Glomerular endothelial cell (primary cell): ENCODE data around the gene CCDC157. TPM values are rescaled to one million over a fixed set of nuclear protein-coding genes. Genes with fewer than 3 reads are reported as not detected.
A peak's percentile ranks its signal among the peaks of the same experiment; 100 is the strongest.
"Not testable (repeated sequence)": the region's sequence is repeated elsewhere in the genome, so short reads cannot be mapped to it uniquely, and the experiment has no call there.

Experiments
- DNase-seq: peaks from one replicate; pipeline ENCODE4 v3.0.0-alpha.2; 2011; ENCODE audit warnings: low read depth, low spot score; ENCODE audit errors: extremely low read depth
- total RNA-seq: library from RNA; depleted of rRNA; stranded (reverse); fragments of >200 nt; gene quantifications from 2 replicates; pipeline ENCODE4 v1.2.3, GENCODE V29; 2015

CCDC157 gene
- total RNA-seq, 1 donor from 2014 or later, result 2.5 TPM

DNA sequence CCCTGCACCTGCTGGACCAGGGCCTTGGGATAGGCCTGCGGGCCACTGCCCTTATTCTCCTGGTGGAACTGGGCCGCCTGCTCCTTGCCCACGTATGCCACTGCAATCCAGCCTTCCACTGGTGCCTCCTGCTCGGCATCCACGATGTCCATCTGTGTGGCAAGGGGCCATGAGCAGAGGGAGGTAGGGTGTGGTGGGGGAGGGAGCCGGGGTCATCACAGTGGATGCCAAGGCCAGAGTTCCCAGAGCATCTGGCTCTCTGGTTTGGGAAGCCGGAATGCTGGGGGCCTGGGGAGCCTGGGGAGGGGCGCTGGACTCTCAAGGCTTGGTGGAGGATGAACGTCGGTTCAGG lies 29.8 kb downstream of the CCDC157 start:
- no peak for DNase-seq

DNA sequence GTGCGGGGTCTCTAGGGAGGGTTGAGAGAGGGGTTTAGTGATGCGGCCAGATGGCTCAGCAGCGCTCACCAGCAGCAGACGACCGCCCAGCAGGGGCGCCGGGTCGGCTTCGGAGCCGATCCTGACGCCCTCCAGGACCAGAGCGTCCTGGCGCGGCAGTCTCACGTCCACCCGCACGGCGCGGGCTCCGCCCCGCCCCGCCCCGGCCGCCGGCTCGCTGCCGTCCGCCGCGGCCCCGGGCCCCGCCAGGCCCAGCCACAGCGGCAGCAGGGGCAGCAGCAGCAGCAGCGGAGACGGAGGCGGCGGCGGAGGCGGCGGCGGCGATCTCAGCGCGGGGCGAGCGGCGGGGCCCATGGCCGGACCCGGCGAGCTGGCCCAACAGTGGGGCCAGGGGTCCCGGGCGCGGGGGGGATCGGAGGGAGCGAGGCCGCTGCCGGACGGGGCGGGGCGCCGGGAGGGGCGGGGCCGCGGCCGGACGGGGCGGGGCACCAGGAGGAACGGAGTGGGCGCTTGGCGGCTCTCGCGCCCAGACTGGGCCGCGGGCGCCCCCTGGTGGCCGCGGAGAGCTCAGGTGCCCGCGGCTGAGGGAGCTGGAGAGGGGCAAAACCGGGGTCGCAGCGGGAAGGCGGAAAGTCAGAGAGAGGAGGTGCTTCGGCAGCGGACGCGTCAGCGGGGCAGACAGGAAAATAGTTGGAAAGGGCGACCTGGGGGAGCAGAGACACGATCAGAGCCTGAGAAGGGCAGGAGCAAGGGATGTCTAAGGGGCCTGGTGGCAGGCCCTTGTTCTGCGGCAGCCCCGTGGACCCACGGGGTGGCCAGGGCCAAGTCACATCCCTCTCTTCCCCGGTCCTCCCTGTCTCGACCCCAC lies 30.4 kb downstream of the CCDC157 start, which contains the start of gene RNF215:
TSS of gene RNF215 (minus strand) at position 452 of the 868 bp plus-strand sequence. CDS start at position 354, 98 bp downstream.
- no peak for DNase-seq

DNA sequence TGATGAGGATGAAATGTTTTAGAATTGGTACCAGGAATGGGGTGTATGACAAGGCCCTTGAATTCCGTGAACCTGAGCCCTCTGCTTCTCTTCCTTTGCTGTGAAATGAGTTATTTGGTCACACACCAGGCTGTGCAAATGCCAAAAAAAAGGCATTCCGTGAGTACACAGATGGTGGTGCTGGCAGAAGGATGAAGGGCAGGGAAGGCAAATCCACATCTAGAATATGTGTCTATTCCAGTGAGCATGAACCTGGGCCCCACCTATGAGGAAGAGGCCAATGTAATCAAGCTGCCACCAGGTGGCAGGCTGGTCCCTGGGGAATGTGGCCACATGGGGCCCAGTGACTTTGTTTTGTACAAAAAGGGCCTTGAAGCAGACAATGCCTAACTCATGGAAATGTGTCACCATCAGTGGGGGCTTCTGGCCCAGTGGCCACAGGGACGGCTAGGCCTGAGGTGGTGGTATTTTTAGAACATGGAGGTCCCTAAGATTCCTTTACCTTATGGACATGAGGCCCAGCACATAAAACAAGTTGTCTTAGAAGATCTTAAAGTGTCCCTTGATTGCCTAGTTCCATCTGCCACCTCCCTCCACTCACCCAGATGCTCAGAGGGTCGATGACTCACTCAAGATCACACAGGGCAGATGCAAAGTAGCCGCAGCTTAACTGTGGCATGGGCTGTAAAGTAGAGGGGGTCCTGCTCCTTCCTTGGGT lies 34.3 kb downstream of the CCDC157 start:
- DNase-seq, result peak; percentile 56

DNA sequence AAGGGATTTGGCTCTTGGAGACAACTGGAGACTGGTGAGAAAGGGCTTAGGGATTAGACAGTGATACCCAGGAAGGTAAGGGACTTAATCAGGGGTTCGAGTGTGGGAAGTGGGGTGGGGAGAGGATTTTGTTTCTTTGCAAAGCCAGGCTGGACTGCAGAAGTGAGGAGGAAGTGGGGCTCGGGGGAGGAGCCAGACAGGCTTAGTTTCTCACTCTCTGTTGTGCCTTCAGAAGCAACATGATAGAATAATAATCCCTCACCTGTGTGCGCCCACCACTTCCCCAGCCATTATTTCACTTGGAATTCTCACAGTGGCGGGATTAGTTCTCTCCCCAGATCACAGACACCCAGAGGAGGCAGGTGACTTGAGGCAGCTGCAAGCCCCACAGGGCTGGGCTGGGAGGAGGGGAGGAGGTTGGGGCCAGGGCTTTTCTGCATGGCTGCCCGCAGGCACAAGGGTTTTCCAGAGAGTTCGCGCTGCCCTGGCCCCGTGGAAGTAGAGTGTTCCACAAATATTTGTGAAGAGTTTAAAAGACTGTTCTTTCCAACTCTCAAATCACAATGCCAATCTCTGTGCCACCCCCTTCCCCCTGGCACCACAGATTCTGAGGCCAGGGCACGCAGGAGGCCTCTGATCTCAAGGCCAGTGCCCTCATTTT lies 36.0 kb downstream of the CCDC157 start:
- DNase-seq, result no peak

DNA sequence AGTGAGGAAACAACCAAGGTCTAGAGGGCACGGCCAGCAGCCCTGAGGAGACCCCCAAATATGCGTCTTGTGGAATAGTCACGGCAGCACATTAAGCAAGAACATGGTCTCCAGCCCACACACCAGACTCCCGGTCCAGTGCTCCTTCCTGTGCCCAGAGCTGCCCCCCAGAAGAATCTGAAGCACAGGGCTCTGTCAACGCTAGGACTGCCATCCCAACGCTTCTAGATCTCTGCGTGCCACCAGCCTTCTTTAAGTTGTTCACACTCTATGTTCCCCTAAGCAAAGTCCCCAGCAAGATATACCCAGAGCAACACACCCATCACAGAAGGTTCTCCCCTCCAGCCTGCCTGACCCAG lies 36.5 kb downstream of the CCDC157 start:
- DNase-seq, result no peak

DNA sequence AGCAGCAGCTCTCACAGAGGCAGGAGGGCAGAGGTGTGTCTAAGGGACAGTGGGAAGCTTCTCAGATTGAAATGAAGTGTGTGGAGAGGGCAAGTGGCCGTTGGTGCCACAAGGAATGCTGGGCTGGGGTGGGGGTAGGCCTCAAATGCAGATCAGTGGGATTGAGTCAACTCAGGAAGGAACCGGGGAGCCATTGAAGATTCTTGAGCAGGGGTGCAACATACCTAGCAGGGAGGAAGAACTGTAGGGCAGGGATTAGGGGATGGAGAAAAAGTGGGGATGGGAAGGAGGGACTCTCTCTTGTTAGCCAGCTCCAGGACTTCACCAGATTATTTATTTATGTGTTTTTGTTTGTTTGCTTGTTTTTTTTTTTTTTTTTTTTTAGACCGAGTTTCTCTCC lies 37.1 kb downstream of the CCDC157 start:
- DNase-seq, result no peak

DNA sequence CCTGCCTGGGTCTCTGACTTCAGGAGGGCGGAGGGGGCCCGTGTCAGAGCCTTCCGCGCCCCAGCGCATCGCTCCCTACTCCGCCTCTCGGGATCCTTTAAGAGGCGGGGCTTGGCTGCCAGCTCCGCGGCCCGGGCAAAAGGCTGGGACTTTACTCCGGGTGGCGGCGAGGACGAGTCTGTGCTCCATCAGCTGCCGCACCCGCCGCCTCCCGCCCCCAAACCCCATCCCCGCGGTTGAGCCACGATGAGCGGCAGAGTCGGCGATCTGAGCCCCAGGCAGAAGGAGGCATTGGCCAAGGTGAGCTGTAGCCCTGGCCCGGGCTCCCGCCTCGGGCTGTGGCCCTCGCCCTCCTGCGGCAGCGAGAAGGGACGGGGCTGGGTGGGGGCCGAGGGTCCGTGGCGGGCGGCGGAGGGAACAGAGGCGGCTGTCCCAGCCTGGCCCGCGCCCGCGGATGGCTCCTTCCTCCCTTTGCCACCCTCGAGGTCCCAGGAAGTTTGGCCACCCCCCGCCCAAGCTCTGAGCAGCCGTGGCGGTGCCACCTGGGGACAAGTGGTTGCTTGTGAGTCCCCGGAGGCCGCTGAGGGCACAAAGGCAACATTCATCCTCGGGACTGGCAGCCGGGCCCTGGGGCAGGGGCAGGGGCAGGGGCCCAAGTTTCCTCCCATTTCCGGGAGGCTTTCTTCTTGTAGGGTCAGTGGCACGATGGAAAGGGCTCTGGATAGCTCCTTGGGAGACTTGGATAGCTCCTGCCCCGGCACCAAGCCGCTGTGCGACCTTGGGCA lies 40.3 kb downstream of the CCDC157 start, which contains the start of gene SEC14L2:
TSS of gene SEC14L2 (plus strand) at position 148 of the 785 bp plus-strand sequence. CDS start at position 247, 99 bp downstream.
- DNase-seq, result no peak

DNA sequence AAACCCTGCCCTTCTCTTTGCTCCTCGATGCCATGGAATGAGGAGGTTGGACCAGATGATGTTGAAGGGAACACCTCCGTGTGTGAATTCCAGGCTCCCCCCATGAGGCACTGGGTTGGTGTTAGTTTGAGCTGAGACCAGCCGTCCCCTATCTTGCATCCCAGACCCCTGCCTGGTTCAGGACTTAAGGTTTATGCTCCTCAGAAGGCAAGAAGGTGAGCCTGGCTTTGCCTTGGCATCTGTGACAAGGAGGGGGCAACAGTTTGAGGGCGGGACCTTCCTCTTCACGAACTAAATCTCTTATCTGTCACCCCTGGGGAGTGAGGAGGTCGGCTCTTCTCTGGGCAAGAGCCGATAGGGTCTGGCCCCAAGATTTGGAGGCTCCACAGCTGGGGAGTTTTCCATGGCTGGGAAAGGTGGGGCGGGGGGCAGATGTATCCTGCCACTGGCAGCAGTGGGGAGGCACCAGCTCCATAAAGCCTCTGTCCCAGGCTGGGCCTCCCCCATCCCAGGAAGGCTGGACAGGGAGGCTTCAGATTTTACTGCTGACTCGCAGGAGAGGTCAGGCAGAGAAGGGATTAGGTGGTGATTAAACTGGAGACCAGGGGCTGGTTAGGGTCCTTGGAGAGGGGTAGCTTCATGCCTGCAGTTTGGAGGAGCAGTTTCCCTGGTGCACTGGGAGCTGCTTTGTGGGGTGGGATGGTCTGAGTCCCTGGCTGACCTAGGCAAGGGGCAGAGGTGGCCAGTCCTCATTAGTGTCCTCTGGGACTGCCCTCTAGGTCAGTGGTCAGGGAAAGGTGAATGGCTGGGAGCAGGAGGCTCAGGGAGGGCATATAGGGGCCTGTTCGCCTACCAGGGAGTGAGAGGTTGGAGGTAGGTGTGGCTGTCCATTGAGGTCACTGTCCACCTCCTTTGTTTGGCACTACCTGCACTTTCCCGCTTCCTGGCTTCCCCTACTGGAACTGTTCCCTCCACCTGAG lies 41.1 kb downstream of the CCDC157 start:
- no peak for DNase-seq

DNA sequence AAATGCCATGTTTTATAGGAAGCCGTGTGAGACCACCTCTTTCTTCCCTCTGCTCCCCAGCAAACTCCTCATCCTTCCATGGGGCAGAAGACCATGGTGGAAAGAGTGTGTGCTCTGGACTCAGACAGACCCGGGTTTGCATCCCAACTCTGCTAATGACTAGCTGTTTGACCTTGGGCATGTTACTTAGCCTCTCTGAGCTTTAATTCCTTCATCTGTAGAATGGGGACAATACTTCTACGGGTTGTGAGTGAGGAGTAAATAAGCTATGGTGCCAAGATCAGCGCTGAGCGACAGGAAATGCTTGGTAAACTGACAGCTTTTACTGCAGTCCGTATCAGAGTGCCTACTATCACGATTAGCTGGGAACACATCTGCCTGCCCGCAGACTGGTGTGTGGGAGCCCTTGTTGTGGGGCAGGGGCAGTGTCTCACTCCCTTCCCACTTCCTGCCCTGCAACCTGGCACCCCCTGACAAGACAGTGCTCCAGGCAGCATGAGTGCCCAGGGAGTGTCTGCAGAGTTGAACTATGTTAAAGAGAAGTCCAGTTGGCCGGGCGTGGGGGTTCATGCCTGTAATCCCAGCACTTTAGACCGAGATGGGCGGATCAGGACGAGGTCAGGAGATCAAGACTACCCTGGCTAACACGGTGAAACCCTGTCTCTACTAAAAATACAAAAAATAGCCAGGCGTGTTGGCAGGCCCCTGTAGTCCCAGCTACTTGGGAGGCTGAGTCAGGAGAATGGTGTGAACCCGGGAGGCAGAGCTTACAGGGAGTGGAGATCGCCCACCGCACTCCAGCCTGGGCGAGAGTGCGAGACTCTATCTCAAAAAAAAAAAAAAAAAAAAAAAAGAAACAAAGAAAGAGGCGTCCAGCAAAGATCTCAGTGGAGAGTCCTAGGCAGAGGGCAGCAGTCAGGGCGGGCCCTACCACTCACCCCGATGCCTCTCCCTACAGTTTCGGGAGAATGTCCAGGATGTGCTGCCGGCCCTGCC lies 42.2 kb downstream of the CCDC157 start:
- DNase-seq, result no peak

DNA sequence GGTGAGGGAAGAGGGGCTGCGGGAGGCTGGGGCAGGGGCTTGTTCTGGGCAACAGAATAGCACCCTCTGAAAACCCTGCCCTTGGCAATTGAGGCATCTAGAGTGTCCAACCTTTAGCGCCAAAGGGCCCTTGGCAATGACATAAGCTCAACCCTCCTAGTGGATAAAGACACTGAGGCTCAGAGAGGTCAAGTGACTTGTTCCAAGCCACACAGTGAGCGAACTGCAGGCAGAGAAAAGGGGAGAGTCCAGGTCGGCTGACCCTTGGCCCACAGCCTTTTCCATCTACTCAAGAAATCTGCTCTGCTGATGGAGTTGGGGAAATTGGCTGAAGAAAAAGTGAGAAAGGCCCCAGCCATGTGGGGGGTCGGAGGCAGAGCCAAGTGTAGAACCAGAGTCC lies 42.9 kb downstream of the CCDC157 start:
- no peak for DNase-seq

DNA sequence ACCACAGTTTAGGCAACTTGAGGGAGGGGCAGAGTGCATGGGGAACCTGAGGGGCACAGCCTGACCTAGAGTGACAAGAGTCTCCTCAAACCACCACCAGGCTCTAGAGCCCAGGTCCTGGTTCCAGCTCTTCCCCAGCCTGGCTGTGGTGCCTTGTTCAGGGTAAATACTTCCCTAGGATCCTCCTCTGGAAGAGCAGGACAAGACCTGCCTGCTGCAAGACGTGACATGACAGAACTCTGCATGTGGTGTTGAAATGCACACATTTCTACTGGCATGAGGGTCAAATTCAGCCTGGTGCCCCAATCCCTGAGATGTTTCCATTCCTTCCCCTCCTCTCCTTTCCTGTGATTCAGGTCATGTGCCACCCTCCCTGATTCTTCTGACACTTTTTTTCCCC lies 43.4 kb downstream of the CCDC157 start:
- DNase-seq, result no peak

DNA sequence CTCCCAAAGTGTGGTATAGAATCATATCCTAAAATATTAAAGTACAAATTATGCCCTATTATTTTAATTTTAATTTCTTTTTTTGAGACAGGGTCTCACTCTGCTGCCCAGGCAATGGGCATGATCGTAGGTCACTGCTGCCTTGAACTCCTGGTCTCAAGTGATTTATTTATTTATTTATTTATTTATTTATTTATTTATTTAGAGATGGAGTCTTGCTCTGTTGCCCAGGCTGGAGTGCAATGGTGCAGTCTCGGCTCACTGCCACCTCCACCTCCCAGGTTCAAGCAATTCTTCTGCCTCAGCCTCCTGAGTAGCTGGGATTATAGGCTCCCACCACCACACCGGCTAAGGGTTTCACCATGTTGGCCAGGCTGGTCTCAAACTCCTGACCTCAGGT lies 44.2 kb downstream of the CCDC157 start:
- DNase-seq, result not testable (repeated sequence)

DNA sequence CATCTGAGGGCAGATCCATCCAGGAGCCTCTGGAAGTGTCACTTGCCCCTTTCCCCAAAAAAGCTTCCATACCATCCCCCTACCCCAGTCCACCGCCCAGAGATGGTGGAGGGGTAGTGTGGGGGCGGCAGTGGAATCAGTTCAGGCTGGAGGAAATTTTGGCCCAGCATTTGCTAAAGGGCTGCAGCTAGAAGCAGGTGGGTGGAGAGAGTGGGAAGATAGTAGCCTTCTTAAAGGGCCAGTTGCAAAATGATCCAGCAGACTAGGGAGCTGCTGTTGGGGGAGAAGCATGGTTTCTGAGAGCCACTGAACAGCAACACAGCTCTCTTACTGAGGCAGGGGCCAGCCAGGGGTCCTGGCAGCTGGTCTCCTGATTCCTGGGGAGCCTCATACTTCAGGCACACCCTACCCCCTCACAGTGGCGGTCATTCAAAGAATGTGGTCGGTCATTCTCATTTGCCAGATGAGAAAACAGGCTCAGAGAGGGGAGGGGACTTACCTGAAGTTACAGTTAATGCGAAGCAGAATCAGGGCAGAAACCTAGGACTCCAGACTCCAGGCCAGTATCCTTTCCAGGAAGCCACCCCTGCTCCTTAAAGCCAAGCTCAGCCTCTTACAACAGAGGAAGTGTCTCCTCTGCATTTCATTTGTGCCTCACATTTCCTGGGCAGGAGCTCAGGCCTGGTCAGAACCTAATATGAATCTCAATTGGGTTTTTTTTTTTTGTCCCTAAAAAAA lies 45.4 kb downstream of the CCDC157 start:
- no peak for DNase-seq

DNA sequence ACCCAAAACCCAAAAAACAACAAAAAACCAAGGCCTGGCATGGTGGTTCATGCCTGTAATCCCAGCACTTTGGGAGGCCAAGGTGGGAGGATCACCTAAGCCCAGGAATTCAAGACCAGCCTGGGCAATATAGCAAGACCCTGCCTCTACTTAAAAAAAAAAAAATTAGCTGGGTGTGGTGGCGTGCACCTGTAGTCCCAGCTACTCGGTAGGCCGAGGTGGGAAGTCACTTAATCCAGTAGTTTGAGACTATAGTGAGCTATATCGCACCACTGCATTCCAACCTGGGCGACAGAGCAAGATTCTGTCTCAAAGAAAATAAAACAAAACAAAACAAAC lies 45.9 kb downstream of the CCDC157 start:
- not testable (repeated sequence) for DNase-seq

DNA sequence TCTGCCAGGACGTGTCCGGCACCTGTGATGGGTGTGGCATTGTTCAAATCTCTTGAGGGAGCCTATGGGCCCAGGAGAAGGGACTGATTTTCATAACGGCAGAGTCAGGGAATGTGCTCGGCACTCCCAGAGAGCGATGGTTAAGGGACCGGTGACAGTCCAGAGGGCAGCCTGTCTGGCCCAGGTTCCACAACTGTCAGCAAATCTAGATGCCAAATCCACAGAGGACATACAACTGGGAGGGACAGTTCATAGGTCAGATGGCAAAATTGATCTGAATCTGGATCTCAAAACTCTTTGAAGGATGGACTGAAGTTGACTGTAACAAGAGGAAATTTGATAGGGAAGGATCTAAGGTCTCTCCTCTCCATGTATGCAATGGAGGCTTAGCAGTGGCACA lies 47.5 kb downstream of the CCDC157 start:
- DNase-seq, result no peak

DNA sequence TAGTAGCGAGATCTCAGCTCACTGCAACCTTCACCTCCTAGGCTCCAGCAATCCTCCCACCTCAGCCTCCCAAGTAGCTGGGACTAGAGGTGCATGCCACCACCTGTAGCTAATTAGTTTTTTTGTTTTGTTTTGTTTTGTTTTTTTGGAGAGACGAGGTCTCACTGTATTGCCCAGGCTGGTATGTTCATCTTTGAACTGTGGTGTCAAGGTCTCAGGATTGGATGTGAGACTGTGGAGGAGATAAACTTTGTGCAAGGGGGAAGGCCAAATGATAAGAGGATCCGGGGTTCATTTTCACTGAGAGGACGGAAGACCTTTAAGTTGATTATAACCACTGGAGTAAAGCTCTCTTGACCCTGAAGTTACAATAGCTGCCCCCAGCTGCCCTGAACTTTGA lies 48.9 kb downstream of the CCDC157 start:
- DNase-seq, result no peak

DNA sequence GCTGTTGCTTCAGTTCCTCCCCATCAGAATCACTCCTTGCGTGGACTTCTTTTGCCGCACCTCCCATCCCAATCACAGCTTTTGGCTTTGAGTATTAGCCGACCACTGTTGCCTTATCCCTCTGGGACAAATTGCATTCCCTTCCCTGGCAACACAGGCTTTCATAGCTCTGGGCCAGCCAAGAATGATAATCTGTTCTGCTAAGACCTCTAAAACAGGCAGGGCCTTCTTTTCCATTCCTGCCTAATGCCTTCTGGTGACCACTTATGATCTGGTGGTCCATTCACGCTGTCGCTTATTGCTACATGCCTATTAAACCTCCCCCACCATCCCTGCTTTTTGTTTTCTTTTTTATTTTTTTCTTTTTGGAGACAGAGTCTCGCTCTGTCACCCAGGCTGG lies 49.6 kb downstream of the CCDC157 start:
- DNase-seq, result no peak
